OCI-LY3 (cell line): ENCODE measurements around the gene MBIP.

ENCODE experiments used
- EZH2phosphoT487 ChIP-seq: fragments of 200-600 bp; shearing (Covaris generic); IDR thresholded peaks from 2 replicates; pipeline ENCODE4 v1.6.1; 2018; ENCODE audit warnings: antibody characterized with exemption, mixed run types, low read depth
- TF ChIP-seq, protein P1 (sequence below): fragments of 200-600, 300-600 bp; sonication (generic); IDR thresholded peaks from 2 replicates; pipeline ENCODE4 v1.5.1; 2014; ENCODE audit warnings: antibody characterized with exemption, low read length, low read depth

DNA sequence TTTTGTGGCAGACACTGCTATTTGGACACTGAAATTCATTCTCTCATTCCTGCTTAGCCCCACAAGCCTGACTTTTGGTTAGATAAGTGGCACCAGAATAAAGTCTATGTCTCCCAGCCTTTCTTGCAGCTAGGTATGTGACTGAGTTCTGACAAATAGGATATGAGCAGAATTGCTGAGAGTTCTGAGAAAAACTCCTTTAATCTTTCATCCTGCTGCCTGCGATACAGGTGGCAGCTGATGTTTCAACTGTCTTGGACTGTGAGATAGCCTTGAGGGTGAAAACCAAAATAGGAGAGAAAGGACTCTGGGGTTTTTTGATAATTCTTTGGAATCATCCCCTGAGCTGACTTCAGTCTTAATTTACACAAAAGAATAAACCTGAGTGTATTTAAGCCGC lies 55.8 kb downstream of the MBIP start:
- TF ChIP-seq, protein P1, sequence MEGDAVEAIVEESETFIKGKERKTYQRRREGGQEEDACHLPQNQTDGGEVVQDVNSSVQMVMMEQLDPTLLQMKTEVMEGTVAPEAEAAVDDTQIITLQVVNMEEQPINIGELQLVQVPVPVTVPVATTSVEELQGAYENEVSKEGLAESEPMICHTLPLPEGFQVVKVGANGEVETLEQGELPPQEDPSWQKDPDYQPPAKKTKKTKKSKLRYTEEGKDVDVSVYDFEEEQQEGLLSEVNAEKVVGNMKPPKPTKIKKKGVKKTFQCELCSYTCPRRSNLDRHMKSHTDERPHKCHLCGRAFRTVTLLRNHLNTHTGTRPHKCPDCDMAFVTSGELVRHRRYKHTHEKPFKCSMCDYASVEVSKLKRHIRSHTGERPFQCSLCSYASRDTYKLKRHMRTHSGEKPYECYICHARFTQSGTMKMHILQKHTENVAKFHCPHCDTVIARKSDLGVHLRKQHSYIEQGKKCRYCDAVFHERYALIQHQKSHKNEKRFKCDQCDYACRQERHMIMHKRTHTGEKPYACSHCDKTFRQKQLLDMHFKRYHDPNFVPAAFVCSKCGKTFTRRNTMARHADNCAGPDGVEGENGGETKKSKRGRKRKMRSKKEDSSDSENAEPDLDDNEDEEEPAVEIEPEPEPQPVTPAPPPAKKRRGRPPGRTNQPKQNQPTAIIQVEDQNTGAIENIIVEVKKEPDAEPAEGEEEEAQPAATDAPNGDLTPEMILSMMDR = no peak
- no peak for TF ChIP-seq EZH2phosphoT487
